Measurements from ENCODE around the gene CEP85L. TPM values are rescaled to one million over a fixed set of nuclear protein-coding genes. Genes with fewer than 3 reads are reported as not detected.

CEP85L gene
- total RNA-seq, 1 donor from 2014 or later = 51.5 TPM

DNA sequence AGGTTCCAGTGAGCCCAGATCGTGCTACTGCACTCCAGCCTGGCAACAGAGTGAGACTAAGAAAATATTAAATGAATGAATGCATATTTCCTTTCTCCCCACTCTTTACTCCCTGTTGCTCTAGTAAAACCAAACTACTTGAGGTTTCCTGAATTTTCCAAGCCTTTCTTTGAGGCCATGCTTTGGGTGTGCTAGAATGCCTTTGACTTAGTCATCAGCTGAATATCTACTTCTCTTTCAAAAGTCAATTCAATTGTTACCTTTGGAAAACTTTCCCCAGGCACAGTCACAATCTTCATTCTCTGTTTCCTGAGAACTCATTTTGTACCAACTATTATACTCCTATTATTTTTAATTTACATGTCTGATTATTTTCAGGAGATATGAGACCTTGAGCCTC lies 27.5 kb upstream of the CEP85L start:
- Mint-ChIP-seq H3K4me1 (ENCODE audit: low read depth, unreplicated experiment) (no peaks in the 10 kb centered on the region), H3K4me3 (ENCODE audit: unreplicated experiment) (no peak overlapping the region), H3K27me3 (ENCODE audit: unreplicated experiment) (no peaks in the 10 kb centered on the region), H3K36me3 (ENCODE audit: unreplicated experiment) (no peaks in the 10 kb centered on the region), H3K27ac (ENCODE audit: unreplicated experiment) (no peak overlapping the region), H3K9me3 (ENCODE audit: unreplicated experiment) (no peaks in the 10 kb centered on the region)
- DNase-seq = no peak
- no peak for TF ChIP-seq CTCF (IDR thresholded peaks at IDR 0.05; ENCODE audit: partially characterized antibody, unreplicated experiment)

DNA sequence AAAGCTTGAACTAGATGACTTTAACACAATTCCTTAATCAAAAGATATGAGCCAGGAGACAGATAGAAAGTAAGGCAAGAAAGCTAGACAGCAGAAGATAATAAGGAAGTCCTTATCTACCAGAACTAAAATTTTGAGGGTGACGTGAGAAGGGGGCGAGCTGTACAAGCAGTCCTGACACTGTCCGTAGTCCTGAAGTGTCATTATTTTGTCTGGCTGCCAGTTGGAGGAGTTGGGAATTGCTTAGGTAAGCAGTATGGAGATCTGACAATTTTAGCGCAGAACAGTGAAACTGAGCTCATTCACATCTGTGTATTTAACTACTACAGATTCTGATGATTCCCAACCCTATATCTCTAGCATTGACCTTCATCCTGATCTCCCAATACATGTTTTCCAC lies 25.8 kb upstream of the CEP85L start:
- H3K36me3 Mint-ChIP-seq (ENCODE audit: unreplicated experiment) = no peaks in the 10 kb centered on the region
- no peaks in the 10 kb centered on the region for H3K4me1 Mint-ChIP-seq (ENCODE audit: low read depth, unreplicated experiment)
- DNase-seq = no peak
- H3K4me3 Mint-ChIP-seq (ENCODE audit: unreplicated experiment) = no peak overlapping the region
- H3K27ac Mint-ChIP-seq (ENCODE audit: unreplicated experiment) = no peak overlapping the region
- H3K9me3 Mint-ChIP-seq (ENCODE audit: unreplicated experiment) = no peaks in the 10 kb centered on the region
- TF ChIP-seq CTCF (IDR thresholded peaks at IDR 0.05; ENCODE audit: partially characterized antibody, unreplicated experiment) = no peak
- no peaks in the 10 kb centered on the region for H3K27me3 Mint-ChIP-seq (ENCODE audit: unreplicated experiment)

GRCh38 chr6:118675225-118675624 lies 23.8 kb upstream of the CEP85L start:
- TF ChIP-seq CTCF (IDR thresholded peaks at IDR 0.05; ENCODE audit: partially characterized antibody, unreplicated experiment) = no peak

DNA sequence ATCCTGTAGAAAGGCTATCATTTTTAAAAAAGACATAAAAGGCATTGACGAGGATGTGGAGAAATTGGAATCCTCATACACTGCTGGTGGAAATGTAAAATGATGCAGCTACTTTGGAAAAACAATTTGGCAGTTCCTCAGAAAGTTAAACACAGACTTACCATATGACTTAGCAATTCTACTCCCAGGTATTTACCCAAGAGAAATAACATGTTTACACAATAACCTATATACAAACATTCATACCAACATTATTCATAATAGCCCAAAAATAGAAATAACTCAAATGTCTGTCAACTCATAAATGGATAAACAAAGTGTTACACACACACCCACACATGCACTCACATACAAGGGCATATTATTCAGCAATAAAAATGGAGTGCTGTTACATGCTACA lies 23.4 kb upstream of the CEP85L start:
- Mint-ChIP-seq H3K9me3 (ENCODE audit: unreplicated experiment) (no peaks in the 10 kb centered on the region), H3K36me3 (ENCODE audit: unreplicated experiment) (no peaks in the 10 kb centered on the region), H3K4me1 (ENCODE audit: low read depth, unreplicated experiment) (peaks cover 3% of the 10 kb centered on the region), H3K27me3 (ENCODE audit: unreplicated experiment) (no peaks in the 10 kb centered on the region), H3K27ac (ENCODE audit: unreplicated experiment) (no peak overlapping the region), H3K4me3 (ENCODE audit: unreplicated experiment) (no peak overlapping the region)
- TF ChIP-seq CTCF (IDR thresholded peaks at IDR 0.05; ENCODE audit: partially characterized antibody, unreplicated experiment) = no peak
- no peak for DNase-seq

More at GRCh38 chr6:118675225-118675624, 23.8 kb upstream of the CEP85L start:
- no peak overlapping the region for H3K27ac Mint-ChIP-seq (ENCODE audit: unreplicated experiment)
- peaks cover 3% of the 10 kb centered on the region for H3K4me1 Mint-ChIP-seq (ENCODE audit: low read depth, unreplicated experiment)
- no peaks in the 10 kb centered on the region for H3K36me3 Mint-ChIP-seq (ENCODE audit: unreplicated experiment)
- no peaks in the 10 kb centered on the region for H3K27me3 Mint-ChIP-seq (ENCODE audit: unreplicated experiment)
- H3K4me3 Mint-ChIP-seq (ENCODE audit: unreplicated experiment) = no peak overlapping the region
- no peaks in the 10 kb centered on the region for H3K9me3 Mint-ChIP-seq (ENCODE audit: unreplicated experiment)
- no peak for DNase-seq

GRCh38 chr6:118672678-118673077 lies 21.3 kb upstream of the CEP85L start:
- H3K36me3 Mint-ChIP-seq (ENCODE audit: unreplicated experiment) = no peaks in the 10 kb centered on the region
- TF ChIP-seq CTCF (IDR thresholded peaks at IDR 0.05; ENCODE audit: partially characterized antibody, unreplicated experiment) = no peak
- DNase-seq = no peak
- H3K4me1 Mint-ChIP-seq (ENCODE audit: low read depth, unreplicated experiment) = peaks cover 12% of the 10 kb centered on the region
- no peak overlapping the region for H3K27ac Mint-ChIP-seq (ENCODE audit: unreplicated experiment)
- H3K9me3 Mint-ChIP-seq (ENCODE audit: unreplicated experiment) = no peaks in the 10 kb centered on the region
- no peak overlapping the region for H3K4me3 Mint-ChIP-seq (ENCODE audit: unreplicated experiment)
- H3K27me3 Mint-ChIP-seq (ENCODE audit: unreplicated experiment) = no peaks in the 10 kb centered on the region

All from glutamatergic neuron (in vitro differentiated cells).